SK-N-SH (cell line): ENCODE results near the gene HLA-E. TPM values are rescaled to one million over a fixed set of nuclear protein-coding genes. Genes with fewer than 3 reads are reported as not detected.

Experiments
- CTCF ChIA-PET: fragments of 300-600, 350-600 bp; formaldehyde crosslinking; extraction: SDS; loops from one replicate; lab custom pipeline; 2021; lab: Yijun Ruan, JAX
- POLR2A ChIA-PET: fragments of 350-600 bp; sonication (Branson Sonifier 250); formaldehyde crosslinking; extraction: SDS; loops from one replicate; lab custom pipeline; 2020; ENCODE audit warnings: antibody characterized with exemption, inconsistent platforms; lab: Yijun Ruan, JAX
- DNase-seq: peaks from one replicate; pipeline ENCODE4 v3.0.0; 2012
- H2AFZ ChIP-seq: fragments of 200-600 bp; sonication (generic); 2 replicates; pipeline ENCODE4 v1.8.1; 2016; ENCODE audit warnings: antibody characterized with exemption, mild to moderate bottlenecking, low read depth
- H3F3A ChIP-seq: fragments of 200-600 bp; sonication (generic); replicated peaks from 2 replicates; pipeline ENCODE3; 2016; ENCODE audit warnings: antibody characterized with exemption, mild to moderate bottlenecking; ENCODE audit not compliant: insufficient read depth
- H3K27ac ChIP-seq, 2 experiments: fragments of 200-500 bp in 1 of 2; fragments of 200-600 bp in 1 of 2; sonication (Bioruptor generic) in 1 of 2; sonication (generic), shearing (Covaris generic) in 1 of 2; 2 replicates each; pipeline versions ENCODE4 v1.5.1 to v1.6.1; 2014 to 2016; ENCODE audit warnings: low read depth in 2 of 2, inconsistent platforms in 1 of 2, low read length in 1 of 2, mild to moderate bottlenecking in 1 of 2, mixed read lengths in 1 of 2
- H3K27me3 ChIP-seq: fragments of 200-600 bp; sonication (generic), shearing (Covaris generic); 2 replicates; pipeline ENCODE4 v1.6.1; 2016; ENCODE audit warnings: mixed run types; ENCODE audit not compliant: insufficient read depth
- H3K36me3 ChIP-seq, 2 experiments: fragments of 200-500 bp in 1 of 2; fragments of 200-600 bp in 1 of 2; sonication (Bioruptor generic) in 1 of 2; sonication (generic) in 1 of 2; replicated peaks in 1 of 2; 2 replicates each; pipeline versions ENCODE3 to v1.5.1; 2014 to 2016; ENCODE audit warnings: low read length in 1 of 2, mild to moderate bottlenecking in 1 of 2; ENCODE audit not compliant: insufficient read depth in 2 of 2, control insufficient read depth in 1 of 2
- H3K4me1 ChIP-seq, 2 experiments: fragments of 200-500 bp in 1 of 2; fragments of 200-600 bp in 1 of 2; sonication (Bioruptor generic) in 1 of 2; sonication (generic), shearing (Covaris generic) in 1 of 2; 2 replicates each; pipeline versions ENCODE4 v1.5.1 to v1.6.1; 2014 to 2016; ENCODE audit warnings: low read depth in 1 of 2, low read length in 1 of 2, mixed run types in 1 of 2; ENCODE audit not compliant: insufficient read depth in 2 of 2, control insufficient read depth in 1 of 2
- H3K4me2 ChIP-seq: fragments of 200-600 bp; sonication (generic), shearing (Covaris generic); 2 replicates; pipeline ENCODE4 v1.6.1; 2017; ENCODE audit warnings: mixed run types
- H3K4me3 ChIP-seq, 2 experiments: fragments of 200-500 bp in 1 of 2; fragments of 200-600 bp in 1 of 2; sonication (Bioruptor generic) in 1 of 2; sonication (generic), shearing (Covaris generic) in 1 of 2; 2 replicates each; pipeline versions ENCODE4 v1.5.1 to v1.8.1; 2014 to 2016; ENCODE audit warnings: low read depth in 2 of 2, inconsistent platforms in 1 of 2, low read length in 1 of 2, mild to moderate bottlenecking in 1 of 2, mixed read lengths in 1 of 2, moderate library complexity in 1 of 2
- H3K79me2 ChIP-seq: fragments of 200-600 bp; sonication (generic); 2 replicates; pipeline ENCODE4 v1.8.1; 2017; ENCODE audit warnings: mild to moderate bottlenecking; ENCODE audit not compliant: insufficient read depth
- H3K9ac ChIP-seq: fragments of 200-600 bp; sonication (generic); 2 replicates; pipeline ENCODE4 v1.6.1; 2017; ENCODE audit warnings: mixed run types
- H3K9me2 ChIP-seq: fragments of 200-600 bp; sonication (generic); 2 replicates; pipeline ENCODE4 v1.6.1; 2017; ENCODE audit warnings: mixed run types
- H3K9me3 ChIP-seq: fragments of 200-600 bp; sonication (generic); 2 replicates; pipeline ENCODE4 v1.6.1; 2017; ENCODE audit warnings: mixed run types, mild to moderate bottlenecking, moderate library complexity
- H4K20me1 ChIP-seq: fragments of 200-600 bp; sonication (generic); 2 replicates; pipeline ENCODE4 v1.6.1; 2017; ENCODE audit warnings: mild to moderate bottlenecking, mixed run types; ENCODE audit not compliant: insufficient read depth
- CHD2 ChIP-seq: fragments of 150-350 bp; IDR thresholded peaks from 2 replicates; pipeline ENCODE4 v1.6.1; 2018; ENCODE audit warnings: low read length; ENCODE audit not compliant: partially characterized antibody
- EZH2phosphoT487 ChIP-seq: fragments of 200-600 bp; sonication (generic); IDR thresholded peaks from 2 replicates; pipeline ENCODE4 v1.6.1; 2017; ENCODE audit warnings: low read depth, mixed run types, mild to moderate bottlenecking, antibody characterized with exemption, moderate library complexity, borderline replicate concordance
- FOXM1 ChIP-seq: IDR thresholded peaks from 2 replicates; pipeline ENCODE4 v1.4.0; 2012; ENCODE audit warnings: low read depth, mild to moderate bottlenecking
- GABPA ChIP-seq: IDR thresholded peaks from 2 replicates; pipeline ENCODE4 v1.4.0; 2012; ENCODE audit warnings: low read depth, mild to moderate bottlenecking
- GATA2 ChIP-seq: sonication (generic); formaldehyde crosslinking; IDR thresholded peaks from 2 replicates; pipeline ENCODE4 v1.5.0; 2020; ENCODE audit warnings: mild to moderate bottlenecking, missing genetic modification reagents
- JUND ChIP-seq: IDR thresholded peaks from 2 replicates; pipeline ENCODE4 v1.4.0; 2012
- MAX ChIP-seq: IDR thresholded peaks from 2 replicates; pipeline ENCODE4 v1.4.0; 2012; ENCODE audit warnings: low read depth
- MXI1 ChIP-seq: IDR thresholded peaks from 2 replicates; pipeline ENCODE4 v1.6.1; 2012; ENCODE audit warnings: mild to moderate bottlenecking, low read depth, low read length, improper control_type of control experiment
- PBX3 ChIP-seq: IDR thresholded peaks from 2 replicates; pipeline ENCODE4; 2012
- POLR2AphosphoS5 ChIP-seq: IDR thresholded peaks from 2 replicates; pipeline ENCODE4 v1.6.1; 2012; ENCODE audit warnings: low read depth, low read length
- RAD21 ChIP-seq: IDR thresholded peaks from 2 replicates; pipeline ENCODE4 v1.6.1; 2012; ENCODE audit warnings: mild to moderate bottlenecking, low read length
- SIN3A ChIP-seq: IDR thresholded peaks from 2 replicates; pipeline ENCODE4 v1.6.1; 2012; ENCODE audit warnings: low read depth, mild to moderate bottlenecking, low read length, moderate library complexity, borderline replicate concordance
- TEAD4 ChIP-seq: IDR thresholded peaks from 2 replicates; pipeline ENCODE4 v1.4.0; 2012; ENCODE audit warnings: mild to moderate bottlenecking, borderline replicate concordance; ENCODE audit not compliant: insufficient read depth
- ZBTB33 ChIP-seq: IDR thresholded peaks from 2 replicates; pipeline ENCODE4 v1.4.0; 2012; ENCODE audit warnings: low read depth, borderline replicate concordance
- WGBS: methylation state at CpG from one replicate; pipeline ENCODE4 v1.1.6; 2017; ENCODE audit warnings: low lambda C conversion rate; 5-methylcytosine and 5-hydroxymethylcytosine counted together
- polyA plus RNA-seq, 3 experiments: library from polyadenylated mRNA; depleted of rRNA; stranded (reverse); fragments of >200 nt; gene quantifications; 2 replicates each; pipeline ENCODE4 v1.2.3, GENCODE V29; 2012

Gene HLA-E
- polyA plus RNA-seq, 1 of the 3 experiments (the other 2 are of a cell fraction): 90.9 TPM

- POLR2A ChIA-PET: no interaction called here
- DNase-seq: no peak
Observed at GRCh38 chr6:30441171-30441570, 48.1 kb upstream of the HLA-E start.

More at GRCh38 chr6:30441171-30441570, 48.1 kb upstream of the HLA-E start:
- Histone ChIP-seq H3K9ac (no peak overlapping the region), H3K36me3 (no peaks in the 10 kb centered on the region), H3F3A (no peaks in the 10 kb centered on the region), H3K4me3 (no peak overlapping the region), H3K9me3 (no peaks in the 10 kb centered on the region), H4K20me1 (no peaks in the 10 kb centered on the region), H3K4me2 (no peak overlapping the region), H2AFZ (no peak overlapping the region), H3K9me2 (no peaks in the 10 kb centered on the region), H3K27me3 (peaks cover 47% of the 10 kb centered on the region), H3K4me1 (no peaks in the 10 kb centered on the region), H3K79me2 (no peaks in the 10 kb centered on the region), H3K27ac (no peak overlapping the region)
- TF ChIP-seq MXI1 (no peak), JUND (no peak), ZBTB33 (no peak), POLR2AphosphoS5 (no peak), PBX3 (no peak), GATA2 (CRISPR knock-in tag) (no peak), EZH2phosphoT487 (no peak), GABPA (no peak), RAD21 (no peak), SIN3A (no peak), MAX (no peak), CHD2 (no peak), FOXM1 (no peak), TEAD4 (no peak)
- CTCF ChIA-PET: interaction anchor here (0.7 to 2.5 kb wide), 5 partner anchors 12 to 222 kb away, joined by 3 to 6 read pairs (median 3); no protein-coding TSS in a partner anchor
- WGBS: 2% methylated on average over 3 of the region's 3 CpGs
